Activated naive CD8-positive, alpha-beta T cell treated with anti-CD3 and anti-CD28 coated beads for 36 hours (primary cell): ENCODE measurements around the gene PCSK4. TPM values are rescaled to one million over a fixed set of nuclear protein-coding genes. Genes with fewer than 3 reads are reported as not detected.
A peak's percentile ranks its signal among the peaks of the same experiment; 100 is the strongest.

Experiments
- DNase-seq: peaks from one replicate; pipeline ENCODE4 v3.0.0; 2021
- H3K27ac Mint-ChIP-seq: one replicate; pipeline ENCODE4 v1.8.0; 2022; ENCODE audit warnings: mild to moderate bottlenecking, moderate library complexity, mixed read lengths
- H3K27me3 Mint-ChIP-seq: one replicate; pipeline ENCODE4 v1.8.0; 2022; ENCODE audit warnings: mild to moderate bottlenecking, mixed read lengths
- H3K36me3 Mint-ChIP-seq: one replicate; pipeline ENCODE4 v1.8.0; 2021; ENCODE audit warnings: mild to moderate bottlenecking, mixed read lengths
- H3K4me1 Mint-ChIP-seq: one replicate; pipeline ENCODE4 v1.8.0; 2021; ENCODE audit warnings: mixed read lengths
- H3K4me3 Mint-ChIP-seq: one replicate; pipeline ENCODE4 v1.8.0; 2022; ENCODE audit warnings: mild to moderate bottlenecking, moderate library complexity, mixed read lengths
- H3K9me3 Mint-ChIP-seq: one replicate; pipeline ENCODE4 v1.8.0; 2022; ENCODE audit warnings: mixed read lengths
- total RNA-seq, 2 experiments: library from RNA; stranded (reverse); gene quantifications; one replicate each; pipeline ENCODE4 v1.2.3, GENCODE V29; 2021

PCSK4 gene
- total RNA-seq, 2 experiments from 2014 or later: 1.5 to 1.7 TPM

GRCh38 chr19:1452802-1453524, 37.2 kb downstream of the PCSK4 start:
- Mint-ChIP-seq H3K36me3 (peaks cover 4% of the 10 kb centered on the region), H3K4me1 (peaks cover 9% of the 10 kb centered on the region), H3K27ac (no peak overlapping the region), H3K27me3 (peaks cover 85% of the 10 kb centered on the region), H3K4me3 (no peak overlapping the region), H3K9me3 (no peaks in the 10 kb centered on the region)
- DNase-seq: no peak

GRCh38 chr19:1451916-1452801, 38.0 kb downstream of the PCSK4 start:
- Mint-ChIP-seq H3K36me3 (peaks cover 4% of the 10 kb centered on the region), H3K4me1 (peaks cover 9% of the 10 kb centered on the region), H3K4me3 (no peak overlapping the region), H3K27me3 (peaks cover 87% of the 10 kb centered on the region), H3K9me3 (no peaks in the 10 kb centered on the region), H3K27ac (no peak overlapping the region)
- no peak for DNase-seq

- peaks cover 9% of the 10 kb centered on the region for H3K4me1 Mint-ChIP-seq
- no peak overlapping the region for H3K4me3 Mint-ChIP-seq
- peaks cover 4% of the 10 kb centered on the region for H3K36me3 Mint-ChIP-seq
- peaks cover 87% of the 10 kb centered on the region for H3K27me3 Mint-ChIP-seq
- no peak for DNase-seq
- H3K9me3 Mint-ChIP-seq: no peaks in the 10 kb centered on the region
- H3K27ac Mint-ChIP-seq: no peak overlapping the region
Measured at GRCh38 chr19:1450735-1451731, 39.1 kb downstream of the PCSK4 start.

- peaks cover 74% of the 10 kb centered on the region for H3K27me3 Mint-ChIP-seq
- no peak within 1 kb of the TSS for H3K4me3 Mint-ChIP-seq
- H3K4me1 Mint-ChIP-seq: peaks cover 8% of the 10 kb centered on the region
- peak; percentile 50 for DNase-seq
- no peaks in the 10 kb centered on the region for H3K9me3 Mint-ChIP-seq
- H3K27ac Mint-ChIP-seq: peak within 1 kb of the TSS; percentile 4
- no peaks in the 10 kb centered on the region for H3K36me3 Mint-ChIP-seq
Measured at GRCh38 chr19:1449467-1450442, 40.4 kb downstream of the PCSK4 start, which contains the start of gene APC2. TSS of gene APC2 (plus strand) at chr19:1450121. CDS start at chr19:1453002, 2,881 bp downstream.

GRCh38 chr19:1447944-1448343, 42.2 kb downstream of the PCSK4 start:
- peaks cover 10% of the 10 kb centered on the region for H3K4me1 Mint-ChIP-seq
- no peak overlapping the region for H3K27ac Mint-ChIP-seq
- no peaks in the 10 kb centered on the region for H3K36me3 Mint-ChIP-seq
- no peak overlapping the region for H3K4me3 Mint-ChIP-seq
- peaks cover 59% of the 10 kb centered on the region for H3K27me3 Mint-ChIP-seq
- no peak for DNase-seq
- H3K9me3 Mint-ChIP-seq: no peaks in the 10 kb centered on the region

- H3K4me1 Mint-ChIP-seq: peaks cover 14% of the 10 kb centered on the region
- peaks cover 54% of the 10 kb centered on the region for H3K27me3 Mint-ChIP-seq
- peaks cover 3% of the 10 kb centered on the region for H3K36me3 Mint-ChIP-seq
- no peaks in the 10 kb centered on the region for H3K9me3 Mint-ChIP-seq
- no peak overlapping the region for H3K4me3 Mint-ChIP-seq
- DNase-seq: no peak
- no peak overlapping the region for H3K27ac Mint-ChIP-seq
Measured at GRCh38 chr19:1447504-1447903, 42.6 kb downstream of the PCSK4 start.

GRCh38 chr19:1446713-1447481, 43.3 kb downstream of the PCSK4 start:
- no peaks in the 10 kb centered on the region for H3K9me3 Mint-ChIP-seq
- H3K4me3 Mint-ChIP-seq: no peak overlapping the region
- H3K4me1 Mint-ChIP-seq: peaks cover 18% of the 10 kb centered on the region
- H3K27ac Mint-ChIP-seq: no peak overlapping the region
- H3K27me3 Mint-ChIP-seq: peaks cover 48% of the 10 kb centered on the region
- DNase-seq: no peak
- peaks cover 9% of the 10 kb centered on the region for H3K36me3 Mint-ChIP-seq

DNA sequence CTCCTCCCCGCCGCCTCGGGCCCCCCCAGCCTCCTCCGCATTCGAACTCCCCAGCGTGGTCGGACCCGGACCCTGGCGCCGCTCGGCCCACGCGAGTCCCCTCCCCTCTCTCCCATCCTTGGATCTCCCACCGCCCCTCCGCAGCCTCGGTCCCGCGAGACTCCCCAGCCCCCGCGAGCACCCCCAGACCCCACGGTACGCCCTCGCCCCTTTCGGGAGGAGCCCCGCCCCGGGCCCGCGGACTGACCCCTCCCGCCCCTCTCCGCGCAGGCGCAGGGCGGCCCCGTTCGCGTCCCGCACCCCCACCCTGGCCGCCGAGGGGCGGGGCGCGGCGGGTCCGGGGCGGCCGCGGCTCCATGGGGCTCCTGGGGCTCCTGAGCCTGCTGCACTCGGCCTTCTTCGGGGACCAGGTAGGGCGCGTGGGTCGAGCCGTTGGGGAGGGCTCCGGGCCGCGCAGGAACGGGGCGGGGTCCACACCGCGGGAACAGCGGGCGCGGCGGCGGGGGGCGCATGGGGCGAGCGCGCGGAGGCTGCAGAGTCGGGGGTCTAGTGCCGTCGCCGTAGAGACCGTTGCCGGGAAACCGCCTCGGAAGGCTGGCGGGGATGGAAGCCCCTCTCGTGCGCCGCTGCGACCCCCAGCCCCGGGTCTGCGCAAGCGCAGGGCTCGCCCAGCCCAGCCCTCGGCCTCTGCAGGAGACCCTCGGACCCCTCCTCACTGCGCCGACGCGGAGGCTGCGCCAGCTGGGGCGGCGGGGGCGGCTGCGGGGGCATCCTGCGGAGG, 44.0 kb downstream of the PCSK4 start:
- H3K4me3 Mint-ChIP-seq: no peak overlapping the region
- peak; percentile 43 for DNase-seq
- peaks cover 41% of the 10 kb centered on the region for H3K27me3 Mint-ChIP-seq
- H3K9me3 Mint-ChIP-seq: no peaks in the 10 kb centered on the region
- H3K27ac Mint-ChIP-seq: no peak overlapping the region
- peaks cover 17% of the 10 kb centered on the region for H3K36me3 Mint-ChIP-seq
- peaks cover 20% of the 10 kb centered on the region for H3K4me1 Mint-ChIP-seq

DNA sequence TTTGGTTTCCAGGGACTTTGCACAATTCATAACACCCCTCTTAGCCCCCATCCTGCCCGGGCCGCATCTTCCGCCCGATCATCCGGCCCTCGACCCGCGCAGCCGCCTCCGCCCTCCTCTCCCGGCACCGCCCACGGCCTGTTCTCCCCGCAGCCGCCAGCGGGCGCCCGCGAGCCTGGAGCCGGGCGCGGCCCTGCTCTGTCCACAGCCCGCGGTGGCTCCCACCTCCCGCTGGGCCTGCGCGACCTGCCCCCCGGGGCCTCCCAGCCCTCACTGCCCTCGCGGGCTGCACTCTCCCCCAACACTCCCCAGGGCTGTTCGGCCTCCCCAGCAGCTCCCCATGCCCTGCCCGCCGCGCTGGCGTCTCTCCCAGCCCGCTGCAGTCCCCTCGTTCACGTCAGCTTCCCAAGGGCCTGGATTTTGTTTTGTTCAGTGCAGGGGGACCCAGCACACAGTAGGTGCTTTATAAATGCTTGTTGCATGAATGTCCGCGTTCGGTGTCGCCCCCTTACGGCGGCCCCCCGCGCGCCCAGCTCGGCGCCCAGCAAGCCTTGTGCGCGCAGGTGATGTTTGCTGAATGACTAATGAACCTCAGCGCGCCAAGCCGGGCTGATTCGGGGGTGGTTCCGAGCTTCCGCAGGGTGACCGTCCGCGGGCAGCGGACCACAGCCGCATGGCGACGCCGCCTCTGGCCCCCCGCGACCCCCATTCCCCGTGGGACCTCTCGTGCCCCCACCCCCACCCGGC, 44.8 kb downstream of the PCSK4 start:
- Mint-ChIP-seq H3K36me3 (peaks cover 25% of the 10 kb centered on the region), H3K9me3 (no peaks in the 10 kb centered on the region), H3K4me3 (peak overlapping the region; percentile 45), H3K27ac (no peak overlapping the region), H3K27me3 (peaks cover 33% of the 10 kb centered on the region), H3K4me1 (peaks cover 21% of the 10 kb centered on the region)
- DNase-seq: peak; percentile 88

- Mint-ChIP-seq H3K9me3 (no peaks in the 10 kb centered on the region), H3K27me3 (peaks cover 3% of the 10 kb centered on the region), H3K27ac (peak overlapping the region; percentile 46), H3K4me1 (peaks cover 33% of the 10 kb centered on the region), H3K36me3 (peaks cover 46% of the 10 kb centered on the region), H3K4me3 (peak overlapping the region; percentile 37)
- no peak for DNase-seq
Measured at GRCh38 chr19:1441677-1442438, 48.3 kb downstream of the PCSK4 start.

DNA sequence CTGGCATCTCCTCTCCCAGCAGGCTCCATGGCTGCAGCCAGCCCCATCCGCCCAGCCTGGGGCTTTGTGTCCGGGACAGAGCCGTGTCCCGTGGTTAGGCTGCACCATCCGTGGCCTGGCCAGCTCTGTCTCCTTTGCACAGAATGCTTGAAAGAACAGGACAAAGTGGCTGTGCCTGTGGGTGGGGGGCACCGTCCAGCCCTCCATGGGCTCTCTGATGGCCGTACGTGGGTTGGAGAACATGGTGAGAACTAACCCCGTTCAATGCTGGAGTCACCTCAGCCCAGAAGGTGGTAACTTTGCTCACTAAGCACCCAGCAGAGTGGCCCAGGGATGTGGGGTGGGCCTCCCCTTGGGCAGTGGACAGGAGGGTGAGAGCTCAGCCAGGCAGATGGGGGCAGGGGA, 49.1 kb downstream of the PCSK4 start:
- Mint-ChIP-seq H3K36me3 (peaks cover 46% of the 10 kb centered on the region), H3K4me1 (peaks cover 33% of the 10 kb centered on the region), H3K4me3 (peak overlapping the region; percentile 99), H3K27me3 (no peaks in the 10 kb centered on the region), H3K9me3 (no peaks in the 10 kb centered on the region), H3K27ac (peak overlapping the region; percentile 65)
- no peak for DNase-seq
